GM21619 (cell line): Measurements from ENCODE around the gene RPS16.

Experiments used
- ATAC-seq: cut with Tn5 transposase; IDR thresholded peaks from one replicate; pipeline ENCODE4 v1.9.1; 2021; ENCODE audit not compliant: unreplicated experiment

Gene RPS16

DNA sequence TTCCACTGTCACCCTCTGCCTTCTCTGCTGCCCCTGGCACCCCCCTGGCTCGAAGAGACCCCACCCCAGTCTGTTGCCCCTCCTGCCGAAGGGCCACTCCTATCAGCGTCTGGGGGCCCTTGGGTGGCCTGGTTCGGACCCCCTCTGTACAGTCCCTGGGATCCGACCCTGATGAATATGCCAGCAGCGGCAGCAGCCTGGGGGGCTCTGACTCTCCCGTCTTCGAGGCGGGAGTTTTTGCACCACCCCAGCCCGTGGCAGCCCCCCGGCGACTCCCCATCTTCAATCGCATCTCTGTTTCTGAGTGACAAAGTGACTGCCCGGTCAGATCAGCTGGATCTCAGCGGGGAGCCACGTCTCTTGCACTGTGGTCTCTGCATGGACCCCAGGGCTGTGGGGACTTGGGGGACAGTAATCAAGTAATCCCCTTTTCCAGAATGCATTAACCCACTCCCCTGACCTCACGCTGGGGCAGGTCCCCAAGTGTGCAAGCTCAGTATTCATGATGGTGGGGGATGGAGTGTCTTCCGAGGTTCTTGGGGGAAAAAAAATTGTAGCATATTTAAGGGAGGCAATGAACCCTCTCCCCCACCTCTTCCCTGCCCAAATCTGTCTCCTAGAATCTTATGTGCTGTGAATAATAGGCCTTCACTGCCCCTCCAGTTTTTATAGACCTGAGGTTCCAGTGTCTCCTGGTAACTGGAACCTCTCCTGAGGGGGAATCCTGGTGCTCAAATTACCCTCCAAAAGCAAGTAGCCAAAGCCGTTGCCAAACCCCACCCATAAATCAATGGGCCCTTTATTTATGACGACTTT is 27.1 kb downstream of the RPS16 start:
- no peak for ATAC-seq

DNA sequence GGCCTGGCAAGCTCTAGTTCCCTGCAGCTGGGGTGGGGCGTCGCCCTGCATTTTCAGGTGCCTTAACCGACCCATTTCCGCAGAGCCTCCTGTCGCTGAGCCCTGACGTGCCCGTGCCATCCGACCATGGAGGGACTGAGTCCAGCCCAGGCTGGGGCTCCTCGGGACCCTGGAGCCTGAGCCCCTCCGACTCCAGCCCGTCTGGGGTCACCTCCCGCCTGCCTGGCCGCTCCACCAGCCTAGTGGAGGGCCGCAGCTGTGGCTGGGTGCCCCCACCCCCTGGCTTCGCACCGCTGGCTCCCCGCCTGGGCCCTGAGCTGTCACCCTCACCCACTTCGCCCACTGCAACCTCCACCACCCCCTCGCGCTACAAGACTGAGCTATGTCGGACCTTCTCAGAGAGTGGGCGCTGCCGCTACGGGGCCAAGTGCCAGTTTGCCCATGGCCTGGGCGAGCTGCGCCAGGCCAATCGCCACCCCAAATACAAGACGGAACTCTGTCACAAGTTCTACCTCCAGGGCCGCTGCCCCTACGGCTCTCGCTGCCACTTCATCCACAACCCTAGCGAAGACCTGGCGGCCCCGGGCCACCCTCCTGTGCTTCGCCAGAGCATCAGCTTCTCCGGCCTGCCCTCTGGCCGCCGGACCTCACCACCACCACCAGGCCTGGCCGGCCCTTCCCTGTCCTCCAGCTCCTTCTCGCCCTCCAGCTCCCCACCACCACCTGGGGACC is 27.9 kb downstream of the RPS16 start:
- ATAC-seq, result no peak

DNA sequence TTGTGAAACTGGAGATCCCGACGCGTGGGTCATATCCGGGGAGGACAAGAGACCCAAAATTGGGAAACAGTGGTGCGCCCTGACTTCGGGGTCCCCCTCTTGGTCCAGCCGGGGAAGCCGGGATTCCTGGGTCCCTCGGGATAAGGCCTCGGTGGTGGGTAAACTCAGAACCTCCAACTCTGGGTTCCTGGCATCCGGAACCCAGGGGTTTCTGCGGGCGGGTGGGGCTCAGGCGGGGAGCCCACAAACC is 28.4 kb downstream of the RPS16 start:
- no peak for ATAC-seq

DNA sequence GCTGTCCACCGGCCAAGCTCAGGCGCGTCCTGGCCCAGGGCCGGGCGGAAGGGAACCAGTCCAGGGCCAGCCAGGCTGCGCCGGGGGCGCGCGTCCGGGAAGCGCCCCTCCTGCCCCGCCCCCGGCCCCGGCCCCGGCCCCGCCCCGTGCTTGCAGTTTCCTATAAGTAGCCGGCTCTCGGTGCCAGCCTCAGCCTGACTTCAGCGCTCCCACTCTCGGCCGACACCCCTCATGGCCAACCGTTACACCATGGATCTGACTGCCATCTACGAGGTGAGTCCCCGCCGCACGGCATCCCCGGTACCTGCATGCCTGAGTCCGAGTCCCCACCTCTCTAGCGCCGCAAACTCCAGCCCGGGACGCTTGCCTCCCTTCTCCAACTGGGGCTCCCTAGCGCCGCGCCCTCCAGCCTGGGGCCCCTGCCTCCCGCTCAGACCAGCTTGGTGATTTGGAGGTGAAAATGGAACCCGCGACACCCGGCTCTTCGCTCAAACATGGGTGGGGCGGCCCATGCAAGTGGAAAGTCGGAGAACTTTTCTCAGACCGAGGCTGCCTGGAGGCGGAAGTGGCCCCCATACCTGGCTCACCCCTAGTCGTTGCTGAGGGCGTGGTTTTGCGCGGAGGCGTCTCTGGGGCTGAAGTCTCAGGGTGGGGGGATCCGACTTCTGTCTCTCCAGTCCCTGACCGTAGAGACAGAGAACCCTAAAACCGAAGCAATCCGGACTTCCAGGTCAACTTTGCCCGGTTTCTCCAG is 28.9 kb downstream of the RPS16 start, which contains the start of gene ZFP36:
ZFP36 (plus strand) TSS at position 192 of the 754 bp plus-strand sequence; CDS start at position 250, 58 bp downstream.
- peak; percentile 18 for ATAC-seq

DNA sequence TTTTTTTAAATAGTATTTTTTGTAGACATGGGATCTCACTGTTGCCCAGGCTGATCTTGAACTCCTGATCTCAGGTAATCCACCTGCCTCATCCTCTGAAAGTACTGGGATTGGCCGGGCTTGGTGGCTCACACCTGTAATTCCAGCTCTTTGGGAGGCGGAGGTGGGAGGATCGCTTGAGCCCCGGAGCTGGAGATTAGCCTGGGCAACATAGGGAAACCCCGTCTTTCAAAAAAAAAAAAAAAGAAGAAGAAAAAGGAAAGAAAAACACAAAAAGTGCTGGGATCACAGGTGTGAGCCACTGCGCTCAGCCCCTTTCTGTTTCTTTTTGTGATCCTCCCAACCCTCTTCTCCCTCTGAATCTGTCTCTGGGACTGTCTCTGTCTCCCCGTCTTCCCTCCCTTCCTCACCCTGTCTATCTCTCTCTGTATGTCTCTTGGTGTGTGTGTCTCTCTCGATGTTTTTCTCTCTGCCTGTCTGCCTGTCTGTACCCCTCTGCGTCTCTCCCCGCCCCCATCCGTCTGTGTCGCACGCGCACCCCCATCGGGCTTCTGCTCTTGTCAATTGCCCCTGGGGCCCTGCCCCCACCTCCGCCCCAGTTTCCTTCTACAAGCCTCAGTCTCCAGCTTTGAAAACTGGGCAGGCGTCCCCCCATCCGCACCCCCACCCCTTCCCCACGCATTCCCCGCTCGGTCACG is 29.6 kb downstream of the RPS16 start:
- no peak for ATAC-seq

DNA sequence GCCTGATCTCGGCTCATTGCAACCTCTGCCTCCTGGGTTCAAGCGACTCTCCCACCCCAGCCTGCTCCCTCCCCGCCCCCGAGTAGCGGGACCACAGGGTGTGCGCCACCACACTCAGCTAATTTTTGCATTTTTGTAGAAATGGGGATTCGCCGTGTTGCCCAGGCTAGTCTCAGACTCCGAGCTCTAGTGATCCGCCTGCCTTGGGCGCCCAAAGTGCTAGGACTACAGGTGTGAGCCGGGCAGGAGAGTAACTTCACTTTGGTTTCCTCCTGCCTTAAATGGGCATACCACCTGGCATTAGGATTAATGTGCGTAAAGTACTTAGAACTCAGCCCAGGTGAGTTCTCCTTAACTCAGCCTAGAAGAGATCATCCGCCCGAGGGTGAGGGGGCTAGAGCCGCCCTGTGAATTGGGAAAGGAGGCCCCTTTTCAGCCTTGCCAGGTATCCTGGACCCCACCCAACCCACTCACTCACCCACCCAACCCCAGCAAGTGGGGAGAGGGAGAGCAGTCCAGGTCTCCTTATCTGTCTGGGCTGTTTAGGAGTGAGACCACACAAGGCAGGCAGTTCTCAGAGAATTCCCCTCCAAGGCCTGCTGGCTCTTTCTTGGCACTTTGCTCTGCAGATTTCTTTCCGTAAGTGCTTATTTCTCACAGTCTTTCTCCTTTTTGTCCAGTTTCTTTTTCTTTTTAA is 30.3 kb downstream of the RPS16 start:
- ATAC-seq, result no peak

DNA sequence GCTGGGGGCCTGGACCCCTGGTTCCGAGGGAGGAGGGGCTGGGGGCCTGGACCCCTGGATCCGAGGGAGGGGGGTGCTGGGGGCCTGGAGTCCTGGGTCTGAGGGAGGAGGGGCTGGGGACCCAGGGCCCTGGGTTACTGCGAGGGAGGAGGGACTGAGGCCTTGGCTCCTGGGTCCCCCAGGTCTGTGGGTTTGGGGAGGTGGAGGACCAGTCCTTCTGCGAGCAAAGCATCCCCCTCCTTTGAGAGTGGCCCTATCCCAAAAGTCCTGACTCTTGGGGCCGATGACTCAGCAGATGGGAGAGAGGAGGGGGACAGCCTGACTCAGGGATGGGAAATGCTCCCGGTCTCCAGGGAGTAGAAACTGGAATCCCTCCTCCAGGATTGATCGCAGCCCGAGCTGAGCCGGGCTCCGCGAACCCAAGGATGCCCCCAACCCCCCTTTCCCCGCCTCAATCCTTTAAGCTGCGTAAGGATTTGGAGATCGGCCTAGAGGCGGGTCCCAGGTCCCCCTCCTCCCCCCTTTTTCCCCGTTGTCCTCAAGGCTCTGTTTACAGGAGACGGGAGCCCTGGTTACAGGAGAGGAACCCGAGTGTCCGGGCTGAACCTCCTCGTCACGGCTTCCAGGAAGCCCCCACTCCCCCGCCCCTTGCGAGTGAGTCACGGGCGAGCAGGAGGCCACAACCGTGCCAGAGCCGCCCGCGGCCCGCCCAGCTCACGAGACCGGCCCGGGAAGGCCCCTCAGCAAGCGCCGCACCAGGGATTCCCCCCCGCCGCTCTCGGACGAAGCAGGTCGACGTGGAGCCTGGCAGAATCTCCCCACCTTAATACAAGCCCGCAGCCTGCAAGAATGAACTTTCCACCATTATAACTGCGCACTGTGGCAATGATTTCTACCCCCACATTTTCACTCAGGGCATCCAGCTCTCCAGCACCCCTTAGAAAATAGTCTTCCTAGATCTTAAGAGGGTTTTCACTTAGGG is 32.1 kb downstream of the RPS16 start:
- peak; percentile 14 for ATAC-seq

DNA sequence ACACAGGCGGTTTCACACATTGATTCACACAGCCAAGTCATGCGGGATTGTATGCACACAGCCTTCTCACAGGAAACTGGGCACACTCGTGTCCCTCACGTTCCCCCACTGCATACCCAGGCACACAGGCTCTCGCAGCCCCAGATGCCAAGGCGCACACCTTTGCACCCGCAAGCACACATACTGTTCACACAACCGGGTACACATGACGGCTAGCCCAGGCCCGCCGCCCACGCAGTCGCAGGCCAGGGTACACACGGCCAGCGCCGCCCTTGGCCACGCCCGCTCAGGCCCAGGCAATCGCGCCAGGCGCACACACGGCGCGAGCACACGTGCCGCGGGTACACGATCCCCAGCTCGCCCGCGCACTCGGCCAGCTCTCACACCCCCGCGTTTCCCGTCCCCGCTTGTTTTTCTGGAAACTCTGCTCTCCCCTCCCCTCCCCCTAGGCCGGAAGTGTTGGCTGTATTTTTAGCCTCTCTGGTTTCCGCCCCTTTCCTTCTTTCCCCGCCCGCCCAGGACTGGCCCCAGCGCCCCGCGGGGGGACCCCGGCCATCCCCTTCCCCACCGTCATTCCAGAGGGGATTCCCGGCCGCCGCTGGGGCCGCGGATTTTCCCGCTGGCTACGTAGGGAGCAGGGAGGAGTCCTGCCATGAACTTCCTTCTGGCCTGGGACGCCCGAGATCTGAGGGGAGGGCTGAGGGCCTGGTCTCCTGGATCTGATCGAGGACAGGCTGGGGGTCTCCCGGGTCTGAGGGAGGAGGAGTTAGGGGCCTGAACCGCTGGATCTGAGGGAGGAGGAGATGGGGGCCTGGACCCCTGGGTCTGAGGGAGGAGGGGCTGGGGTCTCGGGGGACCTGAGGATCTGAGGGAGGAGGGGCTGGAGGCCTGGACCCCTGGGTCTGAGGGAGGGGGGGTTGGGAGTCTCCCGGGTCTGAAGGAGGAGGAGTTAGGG is 33.1 kb downstream of the RPS16 start:
- no peak for ATAC-seq

DNA sequence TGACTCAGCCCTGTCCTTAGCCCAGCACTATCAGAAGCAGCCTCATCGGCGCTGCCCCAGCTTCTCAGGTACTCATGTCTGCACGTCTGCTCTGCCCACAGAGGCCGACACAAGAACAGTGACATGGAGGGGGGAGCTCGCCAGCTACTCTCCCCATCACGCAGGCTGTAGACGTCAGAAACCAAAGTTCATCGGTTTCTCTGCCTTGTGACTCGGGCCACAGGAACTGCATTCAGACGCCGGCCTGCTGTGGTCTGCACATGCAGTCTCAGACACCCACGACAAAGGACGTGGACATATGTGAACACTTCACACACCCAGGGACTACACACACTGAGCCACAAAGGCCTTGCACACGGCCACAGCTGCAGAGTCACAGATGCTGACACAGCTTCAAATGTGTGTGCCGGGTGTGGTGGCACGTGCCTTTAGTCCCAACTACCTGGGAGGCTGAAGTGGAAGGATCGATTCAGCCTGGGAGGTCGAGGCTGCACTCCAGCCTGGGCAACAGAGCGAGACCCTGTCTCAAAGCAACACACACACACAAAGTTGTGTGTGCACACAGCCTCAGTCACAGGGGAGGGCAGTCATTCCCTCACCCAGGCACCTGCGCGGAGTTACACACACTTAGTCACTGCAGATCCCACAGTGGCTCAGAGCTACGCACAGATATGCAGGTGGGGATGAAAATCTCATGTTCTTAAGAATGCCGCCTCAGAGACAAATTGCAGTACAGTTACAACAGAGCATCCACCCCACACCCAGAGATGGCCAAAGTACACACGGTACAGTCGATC is 34.0 kb downstream of the RPS16 start:
- ATAC-seq, result no peak

DNA sequence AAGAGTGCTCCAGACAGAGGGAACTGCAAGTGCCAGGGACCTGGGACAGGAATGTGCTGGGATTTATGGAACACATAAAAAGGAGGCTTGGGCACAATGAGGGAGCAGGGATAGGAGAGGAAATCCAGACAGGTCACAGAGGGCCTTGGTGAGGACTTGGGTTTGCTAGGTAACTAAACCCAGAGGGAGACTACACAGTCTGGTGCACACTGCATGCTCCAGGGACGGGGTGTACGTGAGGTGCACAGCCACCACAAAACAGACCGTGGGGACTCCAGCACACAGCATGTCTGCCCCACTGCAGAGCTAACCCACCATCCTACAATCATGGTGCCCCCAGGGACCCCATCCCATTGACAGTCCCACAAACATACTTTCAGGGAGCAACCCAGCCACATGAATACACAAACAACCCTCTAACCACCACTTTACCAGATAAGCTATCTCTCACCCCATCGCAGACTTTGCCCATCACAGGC is 34.6 kb downstream of the RPS16 start:
- no peak for ATAC-seq

DNA sequence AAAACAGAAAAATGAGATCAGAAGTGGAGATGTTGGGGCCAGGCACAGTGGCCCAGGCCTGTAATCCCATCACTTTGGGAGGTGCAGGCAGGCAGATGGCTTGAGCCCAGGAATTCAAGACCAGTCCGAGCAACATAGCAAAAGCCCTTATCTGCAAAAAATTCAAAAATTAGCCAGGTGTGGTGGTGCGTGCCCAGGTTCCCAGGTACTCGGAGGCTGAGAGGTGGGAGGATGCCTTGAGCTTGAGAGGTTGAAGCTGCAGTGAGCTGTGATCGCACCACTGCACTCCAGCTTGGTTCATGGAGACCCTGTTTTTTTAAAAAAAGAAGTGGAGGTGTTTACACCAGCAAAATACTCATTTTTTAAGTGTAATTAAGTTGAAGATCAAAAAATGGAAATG is 35.7 kb downstream of the RPS16 start:
- ATAC-seq, result no peak

DNA sequence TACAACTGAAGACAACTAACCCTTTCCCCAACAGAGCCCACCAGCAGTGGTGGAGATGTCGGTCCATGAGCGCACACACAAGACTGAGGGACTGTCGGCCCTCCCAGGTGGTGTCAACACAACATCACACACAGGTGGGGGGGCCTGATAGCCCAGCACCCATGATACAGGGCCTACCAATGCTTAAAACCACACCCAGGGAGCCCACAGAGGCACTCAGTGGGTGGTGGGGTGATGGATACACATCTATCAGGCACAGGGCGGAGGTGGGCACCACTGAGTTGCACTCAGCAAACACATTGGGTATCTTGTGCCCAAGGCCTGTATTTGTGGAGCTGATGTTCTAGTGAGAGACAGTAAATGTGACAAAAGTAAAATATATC is 36.1 kb downstream of the RPS16 start:
- no peak for ATAC-seq

DNA sequence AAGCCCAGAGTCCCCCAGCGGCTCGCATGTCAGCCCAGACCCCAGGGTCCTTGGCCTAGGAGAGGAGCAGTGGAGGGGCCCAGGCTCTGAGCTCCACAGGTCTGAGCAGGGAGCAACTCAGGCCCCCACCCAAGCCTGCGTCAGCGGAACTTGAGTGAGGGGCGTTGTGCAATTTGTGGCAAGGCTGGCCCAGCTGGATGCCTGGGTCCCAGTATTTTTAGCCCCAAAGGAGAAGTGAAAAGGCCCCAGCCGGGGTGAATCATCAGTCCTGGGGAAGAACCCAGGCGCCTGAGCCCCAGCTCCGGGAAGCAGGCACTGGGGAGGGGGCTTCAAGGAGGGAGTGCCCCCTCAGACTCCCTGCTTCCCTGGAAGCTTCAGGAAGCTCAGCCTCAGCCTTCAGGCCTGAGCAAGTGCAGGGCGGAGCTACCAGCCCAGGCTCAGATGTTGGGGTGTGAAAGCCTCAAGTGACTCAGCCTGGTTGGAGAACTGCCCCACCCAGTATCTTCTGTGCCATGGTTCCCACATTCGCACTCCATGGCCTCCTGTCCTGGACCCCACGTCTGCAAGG is 37.4 kb downstream of the RPS16 start:
- no peak for ATAC-seq

DNA sequence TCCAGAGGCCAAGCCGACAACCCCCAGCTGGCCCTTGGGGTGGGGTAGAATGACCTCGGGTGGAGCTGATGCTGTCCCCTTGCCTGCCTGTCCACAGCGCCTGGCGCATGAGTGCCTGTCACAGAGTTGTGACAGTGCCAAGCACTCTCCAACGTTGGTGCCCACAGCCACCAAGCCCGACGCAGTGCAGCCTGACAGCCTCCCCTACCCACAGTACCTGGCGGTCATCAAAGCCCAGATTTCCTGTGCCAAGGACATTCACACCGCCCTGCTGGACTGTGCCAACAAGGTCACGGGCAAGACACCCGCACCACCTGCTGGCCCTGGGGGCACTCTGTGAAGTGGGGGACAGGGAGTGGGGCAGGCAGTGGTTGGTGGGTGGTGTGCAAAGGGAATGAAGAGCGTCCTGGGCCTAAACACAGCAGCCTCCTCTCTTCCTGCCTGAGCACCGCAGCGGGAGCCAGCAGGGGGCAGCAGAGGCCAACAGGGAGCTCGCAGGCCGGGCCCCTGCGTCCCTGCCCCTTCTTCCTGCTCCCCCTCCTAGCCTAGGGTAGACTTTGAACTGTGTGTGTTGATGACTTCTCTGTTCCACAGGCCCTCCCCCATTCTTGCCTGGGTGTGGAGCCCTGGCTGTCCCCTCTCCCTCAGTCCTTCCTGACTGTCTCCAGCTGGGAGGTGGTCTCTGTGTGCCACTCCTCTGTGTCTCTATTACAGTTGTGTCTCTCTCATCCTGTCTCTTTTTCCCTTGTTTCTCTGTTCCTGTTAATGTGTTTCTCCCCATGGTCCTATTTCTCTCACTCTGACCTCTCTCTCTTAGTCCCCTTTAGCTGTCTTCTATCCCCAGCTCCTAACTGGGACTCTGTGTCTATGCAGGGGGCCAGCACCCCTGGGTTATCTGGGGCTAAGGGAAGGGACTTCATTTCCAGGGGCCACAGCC is 38.1 kb downstream of the RPS16 start:
- no peak for ATAC-seq

DNA sequence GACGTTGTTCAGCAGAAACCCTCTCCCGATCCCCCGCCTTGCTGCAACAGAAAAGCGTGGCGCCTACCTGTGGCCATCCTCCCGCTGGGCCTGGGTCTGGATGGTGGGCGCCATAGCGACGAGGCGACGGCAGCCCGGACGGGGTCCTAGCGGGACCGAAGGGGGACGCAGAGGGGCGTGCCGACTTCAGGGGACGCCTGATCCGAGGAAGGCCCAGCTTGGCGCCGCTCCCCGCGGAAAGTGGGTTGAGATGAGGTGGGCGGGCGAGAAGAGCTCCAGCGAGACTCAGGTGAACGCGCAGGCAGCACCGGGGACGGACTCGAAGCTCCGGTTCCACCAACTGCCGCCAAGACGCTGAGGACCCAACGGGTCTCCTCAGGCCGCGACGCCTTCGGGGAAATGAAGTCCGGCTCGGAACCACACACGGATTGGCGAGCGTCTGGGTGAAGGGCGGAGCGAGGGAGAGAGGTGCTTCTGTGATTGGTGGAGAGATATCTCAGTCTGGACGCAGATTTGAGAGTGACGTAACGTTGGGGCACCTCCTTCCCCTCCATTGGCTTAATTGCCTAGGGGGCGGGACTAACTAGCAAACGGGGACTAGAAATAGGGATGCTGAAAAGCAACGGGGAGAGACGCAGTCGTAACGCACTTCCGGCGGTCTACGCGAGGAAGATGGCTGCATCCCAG is 44.9 kb downstream of the RPS16 start, which contains the start of the genes MED29 and PAF1:
MED29 (plus strand) TSS at position 628 of the 687 bp plus-strand sequence; CDS start at position 673, 45 bp downstream.
PAF1 (minus strand) TSS at position 356 of the 687 bp plus-strand sequence; CDS start at position 114, 242 bp downstream.
- peak; percentile 89 for ATAC-seq
